Prostate gland (tissue), 2 donors: ENCODE data around the gene TMPRSS4. TPM values are rescaled to one million over a fixed set of nuclear protein-coding genes. Genes with fewer than 3 reads are reported as not detected.

Experiments
- DNase-seq: peaks from one replicate; pipeline ENCODE4 v3.0.0-alpha.2; 2019; ENCODE audit warnings: low spot score
- H3K27ac ChIP-seq, 2 donors: fragments of 200-600 bp; sonication (generic); 2 replicates each; pipeline ENCODE4 v1.5.1; 2017 to 2019
- H3K27me3 ChIP-seq: fragments of 200-600 bp; sonication (generic); replicated peaks from 2 replicates; pipeline ENCODE4 v1.5.1; 2019; ENCODE audit not compliant: insufficient read depth
- H3K36me3 ChIP-seq, 2 donors: fragments of 200-600 bp; sonication (generic); 1 replicate in 1 of 2; 2 replicates in 1 of 2; pipeline versions ENCODE4 v1.5.1 to v1.8.1; 2017 to 2019
- H3K4me1 ChIP-seq: fragments of 200-600 bp; sonication (generic); replicated peaks from 2 replicates; pipeline ENCODE4 v1.5.1; 2019
- H3K4me3 ChIP-seq, 2 donors: fragments of 200-600 bp; sonication (generic); 2 replicates each; pipeline ENCODE4 v1.5.1; 2017 to 2019
- H3K9me3 ChIP-seq: fragments of 200-600 bp; sonication (generic); 2 replicates; pipeline ENCODE4 v1.5.1; 2017
- POLR2A ChIP-seq: fragments of 450-650 bp; IDR thresholded peaks from one replicate; pipeline ENCODE4 v1.6.1; 2016; ENCODE audit warnings: antibody characterized with exemption, mild to moderate bottlenecking
- POLR2AphosphoS5 ChIP-seq: sonication (generic); formaldehyde crosslinking; IDR thresholded peaks from one replicate; pipeline ENCODE4 v1.6.1; 2017; ENCODE audit warnings: antibody characterized with exemption
- WGBS: methylation state at CpG from one replicate; pipeline ENCODE4 v1.1.5; 2018; 5-methylcytosine and 5-hydroxymethylcytosine counted together
- intact Hi-C: fragments of 100-400 bp; cut with DNase I; formaldehyde crosslinking; loops from one replicate; pipeline ENCODE4 v1.14.2; 2022
- total RNA-seq, 2 donors: library from RNA; depleted of rRNA; stranded (reverse); fragments of >200 nt; gene quantifications; one replicate each; pipeline ENCODE4 v1.1.0, GENCODE V29; 2016
- TF ChIP-seq, protein P1 (sequence below), 4 experiments: fragments of 200-600 bp in 2 of 4; fragments of 450-650 bp in 2 of 4; sonication (generic) in 2 of 4; IDR thresholded peaks; 1 replicate in 3 of 4; 2 replicates in 1 of 4; pipeline ENCODE4 v1.5.1; 2016 to 2019; ENCODE audit warnings: antibody characterized with exemption in 4 of 4, mild to moderate bottlenecking in 2 of 4, moderate library complexity in 2 of 4

The TMPRSS4 gene
- total RNA-seq, 2 donors from 2014 or later: 1.5 to 6.4 TPM

DNA sequence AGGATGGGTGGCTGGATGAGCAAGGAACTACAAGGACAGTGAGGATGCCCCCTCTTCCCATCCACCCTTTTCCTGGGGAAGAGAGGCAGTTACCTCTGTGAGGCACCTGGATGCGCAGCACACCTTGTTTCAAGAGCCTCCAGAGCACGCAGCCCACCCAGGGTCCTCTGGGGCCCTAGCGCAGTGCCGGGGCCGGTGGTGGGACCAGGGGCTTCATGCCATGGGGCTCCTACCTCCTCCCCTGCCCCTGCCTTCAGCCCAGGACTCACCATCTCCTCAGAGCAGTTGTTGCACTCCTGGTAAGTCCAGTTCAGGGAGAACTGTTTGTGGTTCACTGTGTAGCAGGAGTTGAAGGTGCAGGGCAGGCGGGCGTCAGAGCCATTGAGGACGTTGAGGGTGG, 91.4 kb downstream of the TMPRSS4 start:
- intact Hi-C loops: no loop called here
- no peak overlapping the region for H3K27ac ChIP-seq
- H3K27me3 ChIP-seq: no peaks in the 10 kb centered on the region
- H3K36me3 ChIP-seq: no peaks in the 10 kb centered on the region
- no peak for DNase-seq
- H3K4me3 ChIP-seq: no peak overlapping the region
- TF ChIP-seq POLR2A (no peak), POLR2AphosphoS5 (no peak)
- TF ChIP-seq, protein P1, sequence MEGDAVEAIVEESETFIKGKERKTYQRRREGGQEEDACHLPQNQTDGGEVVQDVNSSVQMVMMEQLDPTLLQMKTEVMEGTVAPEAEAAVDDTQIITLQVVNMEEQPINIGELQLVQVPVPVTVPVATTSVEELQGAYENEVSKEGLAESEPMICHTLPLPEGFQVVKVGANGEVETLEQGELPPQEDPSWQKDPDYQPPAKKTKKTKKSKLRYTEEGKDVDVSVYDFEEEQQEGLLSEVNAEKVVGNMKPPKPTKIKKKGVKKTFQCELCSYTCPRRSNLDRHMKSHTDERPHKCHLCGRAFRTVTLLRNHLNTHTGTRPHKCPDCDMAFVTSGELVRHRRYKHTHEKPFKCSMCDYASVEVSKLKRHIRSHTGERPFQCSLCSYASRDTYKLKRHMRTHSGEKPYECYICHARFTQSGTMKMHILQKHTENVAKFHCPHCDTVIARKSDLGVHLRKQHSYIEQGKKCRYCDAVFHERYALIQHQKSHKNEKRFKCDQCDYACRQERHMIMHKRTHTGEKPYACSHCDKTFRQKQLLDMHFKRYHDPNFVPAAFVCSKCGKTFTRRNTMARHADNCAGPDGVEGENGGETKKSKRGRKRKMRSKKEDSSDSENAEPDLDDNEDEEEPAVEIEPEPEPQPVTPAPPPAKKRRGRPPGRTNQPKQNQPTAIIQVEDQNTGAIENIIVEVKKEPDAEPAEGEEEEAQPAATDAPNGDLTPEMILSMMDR (IDR thresholded peaks at IDR 0.05): no peak
- H3K9me3 ChIP-seq: no peaks in the 10 kb centered on the region
- H3K4me1 ChIP-seq: no peaks in the 10 kb centered on the region
- 83% methylated on average over 8 of the region's 8 CpGs for WGBS

DNA sequence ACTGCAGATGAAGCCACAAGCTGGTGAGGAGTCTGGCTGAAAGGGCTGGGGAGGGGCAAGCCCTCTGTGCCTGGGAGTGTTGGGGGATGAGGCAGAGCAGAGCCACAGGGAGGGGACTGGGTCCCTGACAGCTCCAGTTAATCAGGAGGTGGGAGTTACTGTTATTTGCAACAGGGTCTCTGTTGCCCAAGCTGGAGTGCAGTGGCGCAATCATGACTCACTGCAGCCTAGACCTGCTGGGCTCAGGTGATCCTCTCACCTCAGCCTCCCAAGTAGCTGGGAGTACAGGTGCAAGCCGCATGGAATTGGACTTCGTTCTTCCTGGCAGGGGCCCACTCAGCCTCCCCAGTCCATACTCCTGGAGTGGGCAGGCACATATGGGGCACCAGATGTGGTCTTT, 91.9 kb downstream of the TMPRSS4 start:
- H3K9me3 ChIP-seq: no peaks in the 10 kb centered on the region
- TF ChIP-seq POLR2AphosphoS5 (no peak), POLR2A (no peak)
- TF ChIP-seq, protein P1 (IDR thresholded peaks at IDR 0.05): no peak
- H3K27me3 ChIP-seq: no peaks in the 10 kb centered on the region
- H3K4me1 ChIP-seq: no peaks in the 10 kb centered on the region
- H3K4me3 ChIP-seq: no peak overlapping the region
- no peaks in the 10 kb centered on the region for H3K36me3 ChIP-seq
- intact Hi-C loops: no loop called here
- no peak overlapping the region for H3K27ac ChIP-seq
- no peak for DNase-seq
- WGBS: 89% methylated on average over 3 of the region's 3 CpGs

DNA sequence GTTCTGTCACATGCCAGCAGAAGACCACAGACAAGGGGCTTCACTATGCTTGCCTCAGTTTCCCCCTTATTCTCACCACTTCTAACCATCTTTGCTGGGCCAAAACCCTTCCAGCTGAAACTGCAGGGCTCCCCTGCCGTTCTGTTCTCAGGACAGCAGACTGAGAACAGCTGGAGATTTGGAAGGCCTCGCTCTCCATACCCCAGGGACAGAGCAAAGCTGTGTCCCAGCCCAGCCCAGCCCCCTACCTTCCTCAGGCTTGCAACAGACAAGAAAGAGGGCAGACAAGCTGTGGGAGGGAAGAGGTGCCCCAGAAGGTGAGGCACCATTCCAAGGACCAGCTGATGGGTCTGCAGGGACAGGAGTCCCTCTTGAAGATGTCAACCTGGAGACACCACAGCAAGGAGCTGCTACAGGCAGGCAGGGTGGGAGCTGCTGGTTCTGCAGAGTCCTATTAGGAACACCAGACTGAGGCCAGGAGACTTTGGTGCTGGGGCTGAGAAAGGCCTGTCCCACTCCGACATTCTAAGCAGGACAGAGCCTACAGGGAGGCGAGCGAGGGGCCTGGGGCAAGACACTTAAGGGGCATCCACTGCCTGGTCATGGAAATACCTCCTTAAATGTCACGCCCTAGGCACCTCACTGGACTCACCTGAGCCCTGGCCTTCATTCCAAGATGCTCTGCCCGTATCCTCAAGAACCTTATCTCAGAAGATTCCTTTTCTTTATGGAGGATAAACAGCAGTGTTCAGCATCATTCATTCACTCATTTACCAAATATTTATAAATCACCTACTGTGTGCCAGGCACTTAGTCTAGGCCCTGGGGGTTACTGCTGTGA, 92.6 kb downstream of the TMPRSS4 start:
- Histone ChIP-seq H3K4me1 (no peaks in the 10 kb centered on the region), H3K36me3 (no peaks in the 10 kb centered on the region), H3K9me3 (no peaks in the 10 kb centered on the region), H3K27ac (no peak overlapping the region), H3K4me3 (no peak overlapping the region), H3K27me3 (no peaks in the 10 kb centered on the region)
- 81% methylated on average over 7 of the region's 7 CpGs for WGBS
- DNase-seq: no peak
- intact Hi-C loops: no loop called here
- TF ChIP-seq, protein P1 (IDR thresholded peaks at IDR 0.05): no peak
- TF ChIP-seq POLR2A: no peak
- TF ChIP-seq POLR2AphosphoS5: no peak

DNA sequence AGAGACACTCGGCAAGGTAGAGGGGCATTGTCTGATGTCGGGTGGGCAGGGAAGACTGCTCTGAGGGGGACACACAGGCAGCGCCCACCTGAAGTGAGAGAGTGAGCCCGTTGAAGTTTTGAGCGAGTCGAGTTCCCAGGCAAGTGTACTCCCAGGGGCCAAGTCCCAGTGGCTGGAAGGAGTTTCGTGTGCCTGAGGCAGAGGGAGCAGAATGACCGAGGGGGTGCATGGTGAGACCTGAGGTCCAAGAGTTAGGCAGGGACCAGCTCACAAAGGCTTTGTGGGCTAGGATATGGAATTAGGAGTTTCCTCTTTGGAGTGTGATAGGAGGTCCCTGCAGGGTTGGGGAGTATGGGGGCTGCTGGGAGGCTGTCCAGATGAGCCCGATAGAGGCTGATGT, 93.4 kb downstream of the TMPRSS4 start:
- intact Hi-C loops: no loop called here
- WGBS: 82% methylated on average over 9 of the region's 9 CpGs
- no peaks in the 10 kb centered on the region for H3K9me3 ChIP-seq

More for the DNA sequence above, 93.4 kb downstream of the TMPRSS4 start:
- no peaks in the 10 kb centered on the region for H3K4me1 ChIP-seq
- no peak for TF ChIP-seq POLR2A
- TF ChIP-seq, protein P1 (IDR thresholded peaks at IDR 0.05): no peak
- H3K27me3 ChIP-seq: no peaks in the 10 kb centered on the region
- no peak overlapping the region for H3K27ac ChIP-seq
- H3K4me3 ChIP-seq: no peak overlapping the region
- H3K36me3 ChIP-seq: no peaks in the 10 kb centered on the region
- DNase-seq: no peak
